Karpas-422 (cell line): Measurements from ENCODE around the gene XPO6. TPM values are rescaled to one million over a fixed set of nuclear protein-coding genes. Genes with fewer than 3 reads are reported as not detected.

Source experiments
- DNase-seq: peaks from one replicate; pipeline ENCODE4 v3.0.0-alpha.2; 2015
- H2AFZ ChIP-seq: fragments of 200-600 bp; sonication (generic); 2 replicates; pipeline ENCODE4 v1.6.1; 2014; ENCODE audit warnings: antibody characterized with exemption, low read length, mixed read lengths
- H3K27ac ChIP-seq: fragments of 200-600 bp; sonication (generic); 2 replicates; pipeline ENCODE4 v1.5.1; 2014; ENCODE audit warnings: mild to moderate bottlenecking, low read length, moderate library complexity
- H3K27me3 ChIP-seq: fragments of 200-600 bp; sonication (generic); 2 replicates; pipeline ENCODE4 v1.6.1; 2014; ENCODE audit warnings: low read length, mixed read lengths
- H3K36me3 ChIP-seq: fragments of 200-600 bp; sonication (generic); 2 replicates; pipeline ENCODE4 v1.6.1; 2014; ENCODE audit warnings: low read length, mixed read lengths; ENCODE audit not compliant: insufficient read depth
- H3K4me1 ChIP-seq: fragments of 200-600 bp; sonication (generic); 2 replicates; pipeline ENCODE4 v1.6.1; 2014; ENCODE audit warnings: mild to moderate bottlenecking, low read length, mixed read lengths
- H3K4me2 ChIP-seq: fragments of 200-600 bp; sonication (generic); 2 replicates; pipeline ENCODE4 v1.6.1; 2014; ENCODE audit warnings: low read length, low read depth, mild to moderate bottlenecking; ENCODE audit not compliant: poor library complexity, severe bottlenecking
- H3K4me3 ChIP-seq: fragments of 200-600 bp; sonication (generic); 2 replicates; pipeline ENCODE4 v1.5.1; 2014; ENCODE audit warnings: mild to moderate bottlenecking, antibody characterized with exemption, low read length, mixed read lengths
- H3K79me2 ChIP-seq: fragments of 200-600 bp; sonication (generic); 2 replicates; pipeline ENCODE4 v1.6.1; 2014; ENCODE audit warnings: mild to moderate bottlenecking, low read length, mixed read lengths
- H3K9ac ChIP-seq: fragments of 200-600 bp; sonication (generic); 2 replicates; pipeline ENCODE4 v1.6.0; 2014; ENCODE audit warnings: low read length
- H3K9me2 ChIP-seq: fragments of 200-600 bp; sonication (generic), shearing (Covaris generic); replicated peaks from 2 replicates; pipeline ENCODE4 v1.6.0; 2014; ENCODE audit warnings: mild to moderate bottlenecking, low read length, moderate library complexity; ENCODE audit not compliant: insufficient read depth
- H3K9me3 ChIP-seq: fragments of 300-700, 200-600 bp; sonication (generic); 2 replicates; pipeline ENCODE4 v1.6.1; 2014; ENCODE audit warnings: low read length, mixed read lengths
- H4K20me1 ChIP-seq: fragments of 200-600 bp; sonication (generic); 2 replicates; pipeline ENCODE4 v1.6.1; 2014; ENCODE audit warnings: mild to moderate bottlenecking, antibody characterized with exemption, low read length, low read depth; ENCODE audit not compliant: insufficient read depth
- total RNA-seq: library from RNA; depleted of rRNA; stranded (reverse); fragments of >200 nt; shearing (Covaris generic); gene quantifications from 2 replicates; pipeline ENCODE4 v1.2.3, GENCODE V29; 2014; ENCODE audit warnings: low replicate concordance

The XPO6 gene
- total RNA-seq, 1 experiment from 2014 or later, result 136 TPM

DNA sequence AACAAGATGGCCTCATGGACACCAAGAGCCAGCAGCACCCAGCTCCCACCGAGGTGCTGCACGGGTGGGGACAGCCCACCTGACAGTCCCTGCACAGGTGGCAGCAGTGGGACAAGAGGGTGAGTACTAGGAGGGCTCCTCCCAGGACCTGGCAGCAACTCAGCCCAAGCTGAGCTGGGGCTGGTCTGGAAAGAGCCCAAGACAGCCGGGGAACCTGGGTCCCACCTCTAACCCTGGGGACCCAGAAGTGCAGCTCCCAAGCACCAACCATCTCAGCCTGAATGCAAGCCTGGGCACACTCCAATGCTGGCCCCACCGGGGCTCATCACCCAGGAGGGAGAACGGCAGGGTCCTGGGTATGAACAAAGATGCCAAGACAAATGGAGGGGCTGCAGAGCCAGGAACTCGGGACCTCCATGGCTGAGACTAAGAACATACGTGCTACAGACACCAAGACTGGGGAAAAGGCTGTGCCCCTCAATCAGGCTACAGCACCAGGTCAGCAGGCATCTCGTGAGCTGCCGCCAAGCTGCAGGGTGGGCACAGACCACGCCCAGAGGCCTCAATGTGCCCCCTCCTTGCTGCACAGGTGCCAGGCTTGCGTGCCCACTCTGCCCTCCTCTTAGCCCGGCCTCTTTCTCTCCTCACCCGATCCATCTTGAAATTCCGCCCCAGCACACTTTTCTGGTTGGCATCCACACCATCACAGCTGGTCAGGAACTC is 110.8 kb downstream of the XPO6 start:
- Histone ChIP-seq H3K27ac (no peak overlapping the region), H3K27me3 (no peaks in the 10 kb centered on the region), H2AFZ (no peak overlapping the region), H3K79me2 (no peaks in the 10 kb centered on the region; the same call in 1 of the 2 replicates), H3K9ac (no peak overlapping the region), H3K4me3 (no peak overlapping the region), H3K36me3 (peaks cover 38% of the 10 kb centered on the region), H3K4me2 (no peak overlapping the region), H3K9me3 (no peaks in the 10 kb centered on the region), H3K4me1 (no peaks in the 10 kb centered on the region), H3K9me2 (no peaks in the 10 kb centered on the region), H4K20me1 (0 out of 2 replicates have a peak, but pooled peaks cover 4% of the 10 kb centered on the region)
- DNase-seq, result no peak

DNA sequence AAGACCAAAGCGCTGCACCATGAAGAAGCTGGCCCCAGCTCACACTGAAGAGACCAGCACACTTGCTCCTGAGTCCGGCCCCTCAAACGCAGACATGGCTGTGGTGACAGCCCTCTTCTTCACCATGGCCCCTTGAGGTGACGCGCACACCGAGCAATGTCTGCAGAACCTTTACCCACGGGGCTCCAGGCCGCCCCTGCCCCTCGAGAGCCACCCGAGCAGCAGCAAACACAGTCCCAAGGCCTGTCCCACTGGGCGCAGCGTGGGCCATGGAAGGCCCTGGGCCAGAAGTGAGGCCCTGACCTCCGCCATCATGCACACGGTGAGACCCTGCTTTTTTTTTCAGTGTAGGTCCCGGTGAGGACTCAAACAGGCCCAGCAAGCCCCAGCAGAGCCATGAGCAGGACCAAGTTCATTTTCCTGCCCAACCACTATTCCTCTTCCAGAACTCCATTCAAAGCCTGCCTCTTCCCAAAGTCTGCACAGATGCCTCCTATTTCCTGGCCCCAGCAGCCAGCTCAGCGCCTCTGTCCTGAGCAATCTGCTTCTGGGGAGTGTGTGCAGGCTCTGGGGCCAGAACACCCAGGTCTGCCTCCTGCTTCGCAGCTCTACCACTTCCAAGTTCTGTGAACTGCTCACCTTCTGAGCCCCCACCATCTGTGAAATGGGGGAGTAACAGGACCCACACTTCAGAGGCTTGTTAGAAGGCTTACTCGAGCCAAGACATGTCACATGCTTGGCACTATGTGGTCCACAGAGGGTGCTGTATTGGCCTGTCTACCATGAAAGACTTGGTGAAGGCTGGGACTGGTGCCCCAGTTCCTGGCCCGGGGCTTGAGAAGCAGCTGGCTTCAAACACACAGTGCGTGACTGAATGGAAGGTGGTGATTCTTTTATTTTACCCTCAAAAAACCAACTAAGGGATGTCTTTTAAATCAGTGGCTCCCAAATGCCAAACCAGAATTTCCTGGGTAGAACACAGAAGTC is 112.5 kb downstream of the XPO6 start:
- Histone ChIP-seq H4K20me1 (0 out of 2 replicates have a peak, but pooled peaks cover 4% of the 10 kb centered on the region), H3K9ac (no peak overlapping the region), H3K4me3 (no peak overlapping the region), H3K36me3 (peaks cover 25% of the 10 kb centered on the region), H3K79me2 (no peaks in the 10 kb centered on the region; the same call in 1 of the 2 replicates), H3K9me3 (no peaks in the 10 kb centered on the region), H3K4me1 (no peaks in the 10 kb centered on the region), H2AFZ (no peak overlapping the region), H3K27me3 (no peaks in the 10 kb centered on the region), H3K4me2 (no peak overlapping the region), H3K27ac (no peak overlapping the region), H3K9me2 (no peaks in the 10 kb centered on the region)
- no peak for DNase-seq

GRCh38 chr16:28098171-28098958 is 113.4 kb downstream of the XPO6 start:
- Histone ChIP-seq H3K9ac (no peak overlapping the region), H3K4me2 (no peak overlapping the region)
- DNase-seq, result no peak

GRCh38 chr16:28096983-28097899 is 114.5 kb downstream of the XPO6 start:
- H2AFZ ChIP-seq, result no peak overlapping the region
- no peaks in the 10 kb centered on the region for H3K4me1 ChIP-seq
- H3K27me3 ChIP-seq, result no peaks in the 10 kb centered on the region
- no peak overlapping the region for H3K9ac ChIP-seq
- H3K4me3 ChIP-seq, result no peak overlapping the region
- H3K36me3 ChIP-seq, result peaks cover 9% of the 10 kb centered on the region
- no peak overlapping the region for H3K4me2 ChIP-seq
- H4K20me1 ChIP-seq, result 0 out of 2 replicates have a peak, but pooled peaks cover 4% of the 10 kb centered on the region
- no peaks in the 10 kb centered on the region for H3K79me2 ChIP-seq
- no peak overlapping the region for H3K27ac ChIP-seq
- no peak for DNase-seq
- no peaks in the 10 kb centered on the region for H3K9me2 ChIP-seq
- no peaks in the 10 kb centered on the region for H3K9me3 ChIP-seq

More at GRCh38 chr16:28098171-28098958, 113.4 kb downstream of the XPO6 start:
- Histone ChIP-seq H3K79me2 (no peaks in the 10 kb centered on the region; the same call in 1 of the 2 replicates), H3K27ac (no peak overlapping the region), H2AFZ (no peak overlapping the region), H3K27me3 (no peaks in the 10 kb centered on the region), H3K36me3 (peaks cover 19% of the 10 kb centered on the region), H3K4me3 (no peak overlapping the region), H3K9me2 (no peaks in the 10 kb centered on the region), H3K9me3 (no peaks in the 10 kb centered on the region), H4K20me1 (0 out of 2 replicates have a peak, but pooled peaks cover 4% of the 10 kb centered on the region), H3K4me1 (no peaks in the 10 kb centered on the region)

- H3K4me2 ChIP-seq, result no peak overlapping the region
- no peaks in the 10 kb centered on the region for H3K79me2 ChIP-seq
- H3K27me3 ChIP-seq, result no peaks in the 10 kb centered on the region
- peaks cover 9% of the 10 kb centered on the region for H3K36me3 ChIP-seq
- H2AFZ ChIP-seq, result no peak overlapping the region
- H3K9me3 ChIP-seq, result no peaks in the 10 kb centered on the region
- no peak overlapping the region for H3K9ac ChIP-seq
- H3K27ac ChIP-seq, result no peak overlapping the region
- H4K20me1 ChIP-seq, result 0 out of 2 replicates have a peak, but pooled peaks cover 16% of the 10 kb centered on the region
- no peaks in the 10 kb centered on the region for H3K4me1 ChIP-seq
- H3K9me2 ChIP-seq, result no peaks in the 10 kb centered on the region
- DNase-seq, result no peak
- no peak overlapping the region for H3K4me3 ChIP-seq
Measured at GRCh38 chr16:28093385-28093725, 118.4 kb downstream of the XPO6 start.

GRCh38 chr16:28092721-28093384 is 118.9 kb downstream of the XPO6 start:
- Histone ChIP-seq H3K9me3 (no peaks in the 10 kb centered on the region), H3K4me3 (no peak overlapping the region), H3K36me3 (peaks cover 9% of the 10 kb centered on the region; the same call in 1 of the 2 replicates), H3K27me3 (no peaks in the 10 kb centered on the region), H3K4me2 (no peak overlapping the region), H3K27ac (no peak overlapping the region), H3K9ac (no peak overlapping the region), H3K4me1 (no peaks in the 10 kb centered on the region), H3K9me2 (no peaks in the 10 kb centered on the region), H3K79me2 (no peaks in the 10 kb centered on the region), H4K20me1 (0 out of 2 replicates have a peak, but pooled peaks cover 13% of the 10 kb centered on the region), H2AFZ (no peak overlapping the region)
- no peak for DNase-seq

- Histone ChIP-seq H2AFZ (no peak overlapping the region), H3K9me2 (no peaks in the 10 kb centered on the region), H3K36me3 (peaks cover 4% of the 10 kb centered on the region; the same call in 1 of the 2 replicates), H3K79me2 (no peaks in the 10 kb centered on the region), H3K4me1 (no peaks in the 10 kb centered on the region), H3K9me3 (no peaks in the 10 kb centered on the region), H3K4me3 (no peak overlapping the region), H4K20me1 (0 out of 2 replicates have a peak, but pooled peaks cover 21% of the 10 kb centered on the region), H3K27me3 (no peaks in the 10 kb centered on the region), H3K27ac (no peak overlapping the region), H3K9ac (no peak overlapping the region), H3K4me2 (no peak overlapping the region)
- no peak for DNase-seq
Measured at GRCh38 chr16:28091656-28092055, 120.1 kb downstream of the XPO6 start.
